HG02938 (cell line): ENCODE results near the gene PDCD1LG2.
"Not testable (repeated sequence)": the region's sequence is repeated elsewhere in the genome, so short reads cannot be mapped to it uniquely, and the experiment has no call there.

Source experiments
- ATAC-seq: cut with Tn5 transposase; IDR thresholded peaks from one replicate; pipeline ENCODE4 v1.9.1; 2021; ENCODE audit warnings: mild to moderate bottlenecking, moderate library complexity; ENCODE audit not compliant: unreplicated experiment

Gene PDCD1LG2

DNA sequence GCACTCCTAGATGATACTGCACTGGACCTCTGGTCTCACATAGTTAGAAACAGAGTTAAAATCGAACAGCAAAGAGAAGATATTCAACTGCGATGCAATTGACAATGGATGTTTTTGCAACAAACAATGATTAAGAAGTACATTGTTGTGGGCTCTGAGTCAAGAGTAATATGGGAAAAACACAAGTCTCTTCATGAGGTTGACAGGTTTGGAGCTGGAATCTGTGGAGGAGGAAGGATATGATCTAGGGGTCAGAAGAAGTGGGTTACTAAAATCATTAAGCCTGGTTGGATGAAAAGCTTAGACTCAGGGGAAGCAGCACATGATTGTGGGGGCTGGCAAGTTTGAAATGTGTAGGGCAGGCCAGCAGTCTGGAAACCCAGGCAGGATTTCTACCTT lies 53.1 kb downstream of the PDCD1LG2 start:
- no peak for ATAC-seq

DNA sequence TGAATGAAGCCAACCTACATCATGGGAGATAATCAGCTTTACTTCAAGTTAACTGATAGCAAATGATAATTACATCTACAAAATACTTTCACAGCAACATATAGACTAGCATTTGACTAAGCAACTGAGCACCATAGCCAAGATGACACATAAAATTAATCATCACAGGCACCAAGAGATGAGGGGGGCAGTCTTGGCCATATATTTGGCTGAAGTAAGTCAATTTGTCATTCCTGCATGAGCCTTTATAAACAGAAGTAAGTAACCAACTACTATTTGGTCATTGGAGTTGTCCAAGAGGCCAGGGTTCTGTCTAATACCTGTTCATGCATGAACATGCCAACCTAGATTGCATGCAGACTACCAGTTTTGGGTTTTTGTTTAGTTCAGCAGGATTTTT lies 53.6 kb downstream of the PDCD1LG2 start:
- no peak for ATAC-seq

DNA sequence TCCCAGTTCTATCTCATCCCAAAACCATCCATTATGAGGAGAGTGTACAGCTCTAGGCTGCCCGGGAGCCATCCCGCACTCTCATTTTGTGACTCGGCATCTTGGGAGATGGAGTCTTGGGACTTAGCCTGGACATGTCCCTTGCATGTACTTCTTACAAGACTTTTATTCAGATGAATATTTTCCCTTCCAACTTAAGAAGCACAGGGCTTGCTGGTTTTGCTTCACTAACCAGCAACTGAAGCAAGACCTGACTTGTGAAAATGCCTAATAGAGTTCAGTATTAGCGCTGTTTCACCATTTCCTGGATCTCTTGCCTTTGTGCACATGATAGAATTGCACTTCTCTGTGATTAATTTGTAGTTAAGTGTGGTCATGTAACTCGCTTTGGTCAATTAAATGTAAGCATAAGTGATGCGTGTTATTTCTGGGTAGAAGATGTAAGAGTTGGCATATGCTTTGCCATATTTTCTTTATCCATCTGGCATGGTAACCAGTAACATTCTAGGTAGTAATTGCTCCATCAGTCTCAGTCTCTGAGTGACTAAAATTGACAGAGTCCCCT lies 55.8 kb downstream of the PDCD1LG2 start:
- ATAC-seq: no peak

DNA sequence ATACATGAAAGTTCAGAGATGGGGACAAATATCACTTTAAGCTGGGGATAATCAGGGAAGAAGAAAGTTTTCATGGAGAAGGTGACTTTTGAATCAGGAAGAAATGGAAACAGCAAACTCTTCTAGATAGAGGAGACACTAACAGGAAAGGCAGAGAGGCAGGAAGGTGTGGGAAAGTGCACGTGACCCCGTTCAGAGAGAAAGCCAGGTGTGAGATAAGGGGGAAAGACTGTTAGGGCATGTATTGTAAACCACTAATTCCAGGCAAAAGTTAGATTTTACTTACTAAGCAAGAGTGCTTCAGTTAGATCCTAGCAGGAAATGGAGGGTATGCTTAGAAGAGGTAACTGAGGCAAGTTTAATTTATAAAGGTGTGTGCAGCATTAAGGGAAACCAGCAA lies 58.5 kb downstream of the PDCD1LG2 start:
- ATAC-seq: no peak

DNA sequence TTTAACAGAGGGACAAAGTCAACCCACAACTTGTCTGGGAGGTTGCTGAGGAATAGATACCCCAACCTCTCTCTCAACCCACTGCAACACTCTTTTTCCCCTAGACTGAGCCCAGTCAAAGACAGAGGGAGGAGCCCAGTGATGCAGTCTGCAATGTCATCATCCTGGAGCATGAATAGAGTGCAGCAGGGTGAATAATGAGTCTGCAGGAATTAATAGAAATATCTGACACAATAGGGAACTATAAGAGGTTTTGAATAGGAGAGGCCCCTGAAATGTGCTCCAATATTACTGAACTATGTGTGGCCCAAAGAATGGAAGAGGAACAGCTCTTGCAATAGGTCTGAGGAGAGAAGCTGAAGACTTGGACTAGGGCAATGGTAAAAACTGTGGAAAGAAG lies 59.1 kb downstream of the PDCD1LG2 start:
- ATAC-seq: no peak

DNA sequence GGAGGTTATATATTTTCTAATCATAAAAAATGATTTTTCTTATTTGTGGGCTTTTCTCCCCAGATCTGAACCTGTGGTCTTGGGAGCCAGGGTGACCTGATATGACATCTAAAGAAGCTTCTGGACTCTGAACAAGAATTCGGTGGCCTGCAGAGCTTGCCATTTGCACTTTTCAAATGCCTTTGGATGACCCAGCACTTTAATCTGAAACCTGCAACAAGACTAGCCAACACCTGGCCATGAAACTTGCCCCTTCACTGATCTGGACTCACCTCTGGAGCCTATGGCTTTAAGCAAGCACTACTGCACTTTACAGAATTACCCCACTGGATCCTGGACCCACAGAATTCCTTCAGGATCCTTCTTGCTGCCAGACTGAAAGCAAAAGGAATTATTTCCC lies 59.6 kb downstream of the PDCD1LG2 start:
- no peak for ATAC-seq

DNA sequence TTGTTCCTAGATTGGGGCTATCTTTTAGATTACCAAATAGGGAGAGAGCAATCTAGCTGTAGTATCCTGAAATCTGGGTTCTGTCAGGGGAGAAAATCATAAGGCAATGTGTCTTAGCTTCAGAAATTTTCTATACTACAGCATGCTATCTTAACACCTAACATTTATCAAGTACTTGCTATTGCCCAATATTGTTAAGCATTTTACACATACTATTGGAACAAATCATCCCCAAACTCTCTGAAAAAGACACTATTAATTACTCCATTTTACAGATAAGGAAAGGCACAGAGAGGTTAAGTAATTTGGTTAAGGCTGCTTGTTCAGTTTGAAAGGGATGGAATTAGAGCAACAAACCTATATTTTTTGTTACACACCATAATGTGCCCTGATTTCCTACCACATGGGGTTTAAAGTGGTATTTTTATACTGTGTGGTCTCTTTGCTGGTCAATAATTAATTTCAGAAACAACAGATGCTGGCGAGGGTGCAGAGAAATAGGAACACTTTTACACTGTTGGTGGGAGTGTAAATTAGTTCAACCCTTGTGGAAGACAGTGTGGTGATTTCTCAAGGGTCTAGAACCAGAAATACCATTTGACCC lies 61.4 kb downstream of the PDCD1LG2 start:
- ATAC-seq: no peak

DNA sequence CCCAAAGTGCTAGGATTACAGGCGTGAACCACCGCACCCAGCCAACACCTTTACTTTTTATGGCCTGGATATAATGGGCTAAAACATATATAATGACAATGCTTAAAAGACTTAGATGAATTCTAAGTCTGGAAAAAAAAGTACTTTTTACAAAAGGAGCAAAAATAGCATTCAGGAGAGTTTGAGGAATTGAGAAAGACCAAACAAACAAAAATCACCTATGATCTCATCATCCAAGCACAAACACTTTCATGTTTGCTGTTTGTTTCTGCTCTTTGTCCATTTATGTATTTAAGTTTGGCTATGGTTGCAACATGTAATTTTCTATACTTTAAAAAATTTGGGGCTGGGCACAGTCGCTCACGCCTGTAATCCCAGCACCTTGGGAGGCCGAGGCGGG lies 63.8 kb downstream of the PDCD1LG2 start:
- ATAC-seq: no peak

DNA sequence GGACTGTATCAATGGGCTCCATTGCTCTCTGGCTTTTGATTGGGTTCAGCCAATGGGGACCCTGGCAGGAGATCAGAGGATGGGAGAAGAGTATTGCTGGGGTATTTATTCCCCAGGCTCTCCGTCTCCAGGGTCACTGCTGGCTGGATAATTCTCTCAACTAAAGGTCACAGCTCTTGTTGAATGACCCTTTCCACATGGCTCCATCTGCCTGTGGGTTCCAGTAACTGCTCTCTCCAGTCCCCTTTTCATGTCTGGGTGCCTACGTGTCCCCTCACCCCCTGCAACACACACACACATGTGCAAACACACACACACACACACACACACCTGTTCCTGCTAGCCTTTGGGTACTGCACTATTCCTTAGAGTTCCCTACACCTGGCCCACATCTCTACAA lies 64.7 kb downstream of the PDCD1LG2 start:
- ATAC-seq: no peak

DNA sequence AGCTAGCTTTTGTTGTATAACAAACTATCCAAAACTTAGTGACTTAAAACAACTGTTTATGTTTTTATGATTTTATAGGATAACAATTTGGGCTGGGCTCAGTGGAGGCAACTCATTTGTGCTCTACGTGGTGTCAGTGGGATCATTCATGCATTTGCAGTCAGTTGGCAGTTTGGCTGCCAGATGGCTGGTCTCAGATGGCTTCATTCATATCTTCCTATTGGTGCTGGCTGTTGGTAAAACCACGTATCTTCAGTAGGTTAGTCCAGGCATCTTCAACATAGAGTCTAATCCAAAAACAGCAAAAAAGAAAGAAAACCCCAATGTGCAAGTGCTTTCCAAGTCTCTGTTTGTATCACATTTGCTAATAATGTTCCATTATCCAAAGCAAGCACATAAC lies 66.9 kb downstream of the PDCD1LG2 start:
- ATAC-seq: no peak

DNA sequence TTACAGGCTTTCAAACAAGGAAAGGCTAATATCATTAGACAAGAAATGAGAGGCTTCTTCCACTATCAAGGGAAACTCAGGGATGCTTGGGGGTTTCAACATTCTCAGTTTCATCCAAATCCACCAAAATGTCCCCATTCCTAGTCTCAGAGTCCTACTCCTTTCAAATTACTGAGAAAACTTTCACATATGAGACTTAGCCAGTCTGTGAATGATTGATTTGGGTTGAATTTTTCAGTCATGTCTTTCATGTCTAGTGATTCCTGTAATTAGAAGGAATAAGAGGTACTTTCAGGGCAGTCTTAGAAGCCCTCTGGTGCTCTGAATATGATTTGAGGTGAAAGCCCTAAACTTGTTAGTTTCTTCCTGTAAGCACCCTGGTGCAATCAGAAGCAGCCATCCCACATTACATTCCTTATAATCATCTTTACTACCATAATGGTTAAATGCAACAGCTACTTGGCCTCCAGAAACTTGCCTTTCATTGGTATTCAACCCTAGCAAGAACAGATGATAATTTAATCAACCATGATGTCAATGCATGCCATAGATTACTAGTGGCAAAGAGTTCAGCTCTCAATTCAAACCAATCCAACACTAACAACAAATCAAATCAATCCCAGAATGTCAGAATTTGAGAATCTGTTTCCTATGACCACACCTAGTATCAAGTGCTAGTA lies 67.8 kb downstream of the PDCD1LG2 start:
- no peak for ATAC-seq

DNA sequence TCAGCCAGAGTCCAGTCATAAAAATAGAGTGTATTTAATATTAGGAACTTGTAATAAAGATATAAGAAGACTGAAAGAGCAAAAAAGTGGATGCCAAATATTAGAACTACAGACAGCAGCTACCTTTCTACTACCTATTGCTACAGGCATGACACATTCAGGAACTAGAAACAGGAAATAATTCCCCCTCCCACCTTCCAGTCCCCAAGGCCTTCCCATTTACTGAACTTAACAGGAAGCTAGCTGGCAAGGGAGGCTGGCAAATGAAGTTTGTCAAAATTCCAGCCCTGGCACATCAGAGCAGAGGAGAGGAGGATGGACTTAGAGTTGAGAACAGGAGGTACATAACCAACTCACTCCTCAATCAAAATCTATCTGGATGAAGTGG lies 68.4 kb downstream of the PDCD1LG2 start:
- no peak for ATAC-seq

DNA sequence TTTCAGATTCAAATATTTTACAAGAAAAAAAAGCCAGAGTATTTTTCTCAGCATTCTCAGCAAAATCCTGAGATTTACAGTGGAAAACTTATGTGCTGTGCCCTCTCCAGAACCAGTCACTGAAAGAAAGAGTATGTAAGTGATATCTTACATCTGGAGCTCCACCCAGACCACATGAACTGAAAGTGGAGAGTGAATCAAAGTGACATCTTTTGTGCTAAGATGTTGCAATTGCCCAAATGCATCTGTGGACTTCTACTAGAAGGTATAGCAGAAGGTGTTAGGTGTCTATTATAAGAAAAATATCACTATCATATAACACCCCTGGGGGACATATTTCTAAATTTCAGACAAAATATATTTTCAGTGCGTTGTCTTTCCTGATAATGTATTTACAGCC lies 69.5 kb downstream of the PDCD1LG2 start:
- no peak for ATAC-seq

DNA sequence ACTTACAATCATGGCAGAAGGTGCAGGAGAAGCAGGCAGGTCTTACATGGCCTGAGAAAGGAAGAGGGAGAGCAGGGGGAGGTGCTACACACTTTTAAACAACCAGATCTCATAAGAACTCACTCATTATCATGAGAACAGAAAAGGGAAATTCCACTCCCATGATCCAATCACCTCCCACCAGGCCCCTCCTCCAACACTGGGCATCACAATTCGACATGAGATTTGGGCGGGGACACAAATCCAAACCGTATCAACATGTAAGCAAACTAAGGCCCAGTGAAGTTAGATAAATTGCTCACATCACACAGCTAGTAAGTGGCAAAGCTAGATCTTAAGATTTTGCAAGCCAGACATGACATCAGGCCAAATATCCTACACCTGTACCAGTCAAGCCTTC lies 70.3 kb downstream of the PDCD1LG2 start:
- ATAC-seq: no peak

DNA sequence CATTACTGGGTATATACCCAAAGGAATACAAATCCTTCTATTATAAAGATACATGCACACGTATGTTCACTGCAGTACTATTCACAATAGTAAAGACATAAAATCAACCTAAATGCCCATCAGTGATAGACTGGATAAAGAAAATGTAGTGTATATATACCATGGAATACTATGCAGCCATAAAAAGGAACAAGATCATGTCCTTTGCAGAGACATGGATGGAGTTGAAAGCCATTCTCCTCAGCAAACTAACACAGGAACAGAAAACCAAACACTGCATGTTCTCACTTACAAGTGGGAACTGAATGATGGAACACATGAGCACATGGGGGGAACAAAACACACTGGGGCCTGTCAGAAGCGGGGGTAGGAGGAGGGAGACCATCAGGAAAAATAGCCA lies 71.4 kb downstream of the PDCD1LG2 start:
- ATAC-seq: not testable (repeated sequence)

DNA sequence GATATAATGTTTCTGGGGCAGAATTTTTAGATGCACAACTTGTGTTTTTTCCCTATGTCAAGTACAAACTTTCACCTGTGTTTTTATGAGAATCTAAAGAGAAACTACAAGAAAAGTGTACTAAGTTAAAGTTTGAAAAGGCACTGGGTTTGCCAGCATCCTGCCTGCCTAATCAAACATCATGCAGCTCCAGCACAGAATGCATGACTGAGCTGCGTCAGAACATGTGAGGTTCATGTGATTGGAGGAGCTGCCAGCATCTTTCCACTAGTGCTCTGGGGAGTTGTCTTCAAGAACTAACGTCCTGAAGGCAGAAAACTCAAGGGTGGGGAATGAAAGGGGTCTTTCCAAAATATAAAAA lies 72.5 kb downstream of the PDCD1LG2 start:
- peak; percentile 50 for ATAC-seq

DNA sequence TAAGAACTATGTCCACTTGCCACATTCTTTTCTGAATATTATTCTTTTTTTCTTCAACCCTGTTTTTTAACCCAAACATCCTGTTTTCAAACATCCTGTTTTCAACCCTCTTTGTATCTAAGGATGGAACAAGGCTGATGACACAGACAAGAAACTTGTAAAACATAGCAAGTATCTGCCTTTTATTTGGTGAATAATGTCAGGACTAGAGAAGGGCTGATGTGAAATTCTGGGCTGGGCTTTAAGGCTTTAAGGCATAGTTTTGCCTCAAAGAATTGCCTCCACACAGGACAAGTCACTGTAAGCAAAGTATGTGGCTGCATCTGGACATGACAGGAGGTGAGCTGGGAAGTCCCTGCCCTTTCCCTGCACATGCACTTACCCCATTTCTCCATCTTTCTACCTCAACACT lies 76.1 kb downstream of the PDCD1LG2 start:
- ATAC-seq: peak; percentile 39

DNA sequence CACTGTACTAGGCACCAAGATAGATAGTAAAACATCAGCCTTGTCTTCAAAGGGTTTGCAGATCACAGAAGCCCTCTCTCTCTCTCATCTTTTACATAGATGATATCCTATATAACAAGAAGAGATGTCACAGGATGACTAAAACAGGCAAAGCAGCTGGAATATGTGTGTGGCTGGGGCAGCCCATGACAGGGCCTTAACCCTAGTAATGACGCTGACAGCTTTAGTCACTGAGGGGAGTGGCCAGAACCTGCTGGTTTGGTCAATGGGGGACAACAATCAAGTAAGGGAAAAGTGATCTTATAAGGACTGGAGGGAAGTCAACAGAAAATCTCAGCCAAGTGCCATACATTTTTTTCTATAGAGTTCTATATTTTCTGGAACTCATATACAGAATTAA lies 76.7 kb downstream of the PDCD1LG2 start:
- no peak for ATAC-seq

DNA sequence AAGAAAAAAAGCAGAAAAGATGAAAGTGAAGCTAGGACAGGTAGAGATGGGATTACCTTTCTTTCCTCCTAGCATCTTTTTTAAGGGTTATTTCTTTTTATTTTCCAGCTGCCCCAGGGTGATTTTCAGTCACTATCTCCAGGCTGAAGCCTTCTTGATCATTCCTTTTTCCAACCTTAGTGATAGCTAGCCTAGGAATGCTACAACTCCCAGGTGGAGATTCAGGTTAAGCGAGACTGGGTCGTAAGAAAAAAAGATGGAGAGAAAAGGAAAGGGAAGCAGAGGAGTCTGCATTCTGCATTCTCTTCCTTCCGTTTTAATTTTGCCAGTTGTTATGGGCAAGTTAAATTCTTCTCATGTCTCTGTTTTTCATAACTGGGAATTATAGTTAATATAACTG lies 81.9 kb downstream of the PDCD1LG2 start:
- no peak for ATAC-seq

DNA sequence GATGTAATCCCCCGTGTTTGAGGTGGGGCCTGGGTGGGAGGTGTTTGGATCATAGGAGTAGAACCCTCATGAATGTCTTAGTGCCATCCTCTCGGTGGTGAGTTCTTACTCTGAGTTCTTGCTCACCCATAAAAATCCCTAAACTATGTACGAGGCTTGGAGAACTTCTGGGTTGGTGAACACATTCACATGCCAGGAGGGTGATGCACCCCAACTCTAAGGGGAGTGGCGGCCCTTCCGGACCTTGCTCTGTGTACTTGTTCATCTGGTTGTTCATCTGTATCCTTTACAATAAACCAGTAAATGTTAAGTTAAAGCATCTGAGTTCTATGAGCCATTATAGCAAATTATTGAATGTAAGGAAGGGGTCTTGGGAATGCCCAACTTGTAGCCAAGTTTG lies 82.6 kb downstream of the PDCD1LG2 start:
- ATAC-seq: no peak

DNA sequence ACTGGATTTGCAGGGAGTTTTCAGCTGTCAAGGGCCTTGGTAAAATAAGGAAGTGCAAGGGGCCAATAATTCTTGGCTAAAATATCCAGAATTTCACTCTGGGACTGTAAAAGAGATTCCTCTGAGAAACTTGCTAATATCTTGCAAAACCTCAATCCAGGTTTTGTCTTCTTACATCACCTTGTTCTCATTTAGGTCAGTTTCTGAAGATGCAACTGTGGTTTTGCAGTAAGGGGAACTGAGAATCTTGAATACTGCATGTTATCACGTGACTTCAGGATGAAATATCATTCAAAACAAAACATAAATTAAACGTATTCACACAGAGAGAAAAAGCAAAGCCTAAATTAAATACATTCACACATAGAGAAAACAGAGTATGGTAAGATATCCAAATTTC lies 83.6 kb downstream of the PDCD1LG2 start:
- ATAC-seq: peak; percentile 61

DNA sequence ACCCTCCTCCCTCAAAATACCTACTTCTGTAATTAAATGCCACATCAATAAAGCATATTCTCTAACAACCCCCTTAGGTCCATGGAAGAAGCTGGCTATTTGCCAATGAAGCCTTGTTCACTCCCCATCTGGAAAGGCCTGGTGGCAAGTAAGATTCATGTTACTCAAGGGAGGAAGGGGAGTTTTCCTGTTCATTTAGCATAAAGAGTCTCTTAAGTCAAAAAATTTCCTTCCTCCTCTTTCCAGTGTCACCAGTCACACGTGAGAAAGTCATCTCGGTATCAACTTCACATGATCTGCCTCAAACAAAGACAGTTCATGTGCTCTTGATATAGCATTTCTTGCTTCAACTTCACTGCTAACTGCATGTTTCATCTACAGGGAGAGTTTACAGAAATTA lies 85.8 kb downstream of the PDCD1LG2 start:
- no peak for ATAC-seq
